Stomach (tissue), 4 donors: ENCODE results near the gene RHOD.

Source experiments
- CTCF ChIP-seq, 7 experiments: fragments of 450-650 bp in 4 of 7; fragments of 200-600 bp in 3 of 7; sonication (generic) in 3 of 7; IDR thresholded peaks; one replicate each; pipeline ENCODE4 v1.5.1; 2016 to 2019; ENCODE audit warnings: antibody characterized with exemption in 7 of 7, control low read depth in 2 of 7, mild to moderate bottlenecking in 1 of 7
- EP300 ChIP-seq: sonication (generic); formaldehyde crosslinking; IDR thresholded peaks from one replicate; pipeline ENCODE4 v1.6.1; 2017; ENCODE audit warnings: antibody characterized with exemption
- POLR2A ChIP-seq, 4 donors: fragments of 450-650 bp; IDR thresholded peaks; one replicate each; pipeline ENCODE4 v1.6.1; 2016; ENCODE audit warnings: antibody characterized with exemption in 4 of 4, control low read depth in 2 of 4, mild to moderate bottlenecking in 1 of 4, moderate library complexity in 1 of 4
- POLR2AphosphoS5 ChIP-seq, 3 donors: sonication (generic); formaldehyde crosslinking; IDR thresholded peaks; one replicate each; pipeline ENCODE4 v1.6.1; 2016; ENCODE audit warnings: antibody characterized with exemption in 3 of 3

- no peak for TF ChIP-seq CTCF (IDR thresholded peaks at IDR 0.05)
- TF ChIP-seq POLR2AphosphoS5 (IDR thresholded peaks at IDR 0.05): no peak
- no peak for TF ChIP-seq POLR2A (IDR thresholded peaks at IDR 0.05)
- no peak for TF ChIP-seq EP300
Observed at GRCh38 chr11:67041602-67042001, 15.0 kb upstream of the RHOD start.
